ENCODE results near the gene ALDH3B1. TPM values are rescaled to one million over a fixed set of nuclear protein-coding genes. Genes with fewer than 3 reads are reported as not detected.

Gene ALDH3B1
- total RNA-seq, 1 experiment from 2014 or later: not detected

- Histone ChIP-seq H3K27me3 (ENCODE audit: insufficient read depth, low read length) (no peaks in the 10 kb centered on the region), H4K5ac (ENCODE audit: insufficient read length, low read depth, low read length) (no peak within 1 kb of the TSS), H3K18ac (ENCODE audit: insufficient read length, low read depth, low read length) (no peak within 1 kb of the TSS), H3K79me2 (ENCODE audit: insufficient read depth, low read length) (no peaks in the 10 kb centered on the region), H2AFZ (ENCODE audit: low read length) (no peak within 1 kb of the TSS), H4K8ac (replicated peaks; ENCODE audit: insufficient read length, low read depth, low read length) (no peak within 1 kb of the TSS), H3K9me3 (ENCODE audit: control insufficient read depth, low read depth, low read length) (no peaks in the 10 kb centered on the region), H3K56ac (ENCODE audit: insufficient read length, low read depth, low read length) (no peak within 1 kb of the TSS), H3K27ac (ENCODE audit: insufficient read length, low read depth, low read length) (no peak within 1 kb of the TSS), H3K23me2 (ENCODE audit: insufficient read length, low read depth, low read length, poor library complexity, severe bottlenecking) (no peaks in the 10 kb centered on the region), H3K4me1 (ENCODE audit: insufficient read depth, low read length) (no peaks in the 10 kb centered on the region; the same call in 1 of the 2 replicates), H4K91ac (ENCODE audit: insufficient read length, low read depth, low read length) (no peak within 1 kb of the TSS), H2BK20ac (ENCODE audit: low read depth, low read length, poor library complexity, severe bottlenecking) (no peak within 1 kb of the TSS), H2AK5ac (ENCODE audit: insufficient read length, low read length) (no peak within 1 kb of the TSS), H3K9ac (ENCODE audit: extremely low read depth, insufficient read length, low read length) (no peak within 1 kb of the TSS), H3K4ac (ENCODE audit: low read depth, low read length) (no peak within 1 kb of the TSS), H2BK5ac (ENCODE audit: insufficient read length, low read length) (no peak within 1 kb of the TSS), H4K20me1 (ENCODE audit: control insufficient read depth, insufficient read depth, insufficient read length) (no peaks in the 10 kb centered on the region), H2BK15ac (ENCODE audit: low read depth, low read length) (no peak within 1 kb of the TSS), H3T11ph (ENCODE audit: low read length) (no peak within 1 kb of the TSS), H3K4me2 (ENCODE audit: insufficient read depth, insufficient read length, low read length) (peak within 1 kb of the TSS; percentile 12), H3K14ac (ENCODE audit: insufficient read depth, low read length) (no peak within 1 kb of the TSS), H2BK120ac (ENCODE audit: low read depth, low read length, poor library complexity, severe bottlenecking) (no peak within 1 kb of the TSS), H3K23ac (ENCODE audit: insufficient read length, low read depth, low read length) (no peak within 1 kb of the TSS), H2BK12ac (ENCODE audit: insufficient read length, low read depth, low read length) (no peak within 1 kb of the TSS), H3K79me1 (ENCODE audit: insufficient read depth, low read depth, low read length, poor library complexity, severe bottlenecking) (no peaks in the 10 kb centered on the region)
- peak; percentile 90 for DNase-seq
- H3K4me3 Mint-ChIP-seq: peak within 1 kb of the TSS; percentile 49 to 66; a peak in 4 of 5 replicates
- WGBS (ENCODE audit: extremely low coverage, insufficient read length, low lambda C conversion rate): no CpG with 5 or more reads among the region's 51 CpGs
- no peak for TF ChIP-seq CTCF (conservative IDR thresholded peaks at IDR 0.05)
- H3K4me1 Mint-ChIP-seq: peaks cover 7 to 9% of the 10 kb centered on the region in 2 experiments
- H3K27ac Mint-ChIP-seq: peak within 1 kb of the TSS; percentile 39 to 92 (median 72); a peak in 2 of 7 replicates
- H3K27me3 Mint-ChIP-seq (ENCODE audit: low read depth): no peaks in the 10 kb centered on the region
- no peaks in the 10 kb centered on the region for H3K9me3 Mint-ChIP-seq
- H3K36me3 Mint-ChIP-seq (ENCODE audit: insufficient read depth in 1 of 3, low read depth in 3 of 3): peaks cover 4 to 17% (median 7%) of the 10 kb centered on the region in 3 experiments; a peak in 5 of 7 replicates
Observed at GRCh38 chr11:68038718-68039525, 28.8 kb downstream of the ALDH3B1 start, which contains the start of gene TCIRG1. TSS of gene TCIRG1 (plus strand) at chr11:68039025. CDS start at chr11:68041272, 2,247 bp downstream.

Data from H9 (cell line).